B cell (primary cell): Measurements from ENCODE around the gene SLC7A7. TPM values are rescaled to one million over a fixed set of nuclear protein-coding genes. Genes with fewer than 3 reads are reported as not detected.

Source experiments
- ATAC-seq: fragments of 200-7000 bp; cut with Tn5 transposase; one replicate; pipeline ENCODE4 v1.10.0; 2021; ENCODE audit warnings: low read depth, mild to moderate bottlenecking, moderate number of reproducible peaks, moderate library complexity
- CTCF ChIA-PET: fragments of 350-600 bp; sonication (Branson Sonifier 250); formaldehyde crosslinking; loops from one replicate; lab custom pipeline; 2021; ENCODE audit warnings: antibody characterized with exemption, inconsistent platforms; lab: Charles Lee
- POLR2A ChIA-PET: fragments of 350-600 bp; sonication (Branson Sonifier 250); formaldehyde crosslinking; loops from one replicate; lab custom pipeline; 2021; ENCODE audit warnings: antibody characterized with exemption; lab: Charles Lee
- DNase-seq: peaks from one replicate; pipeline ENCODE4 v3.0.0; 2013
- H2AFZ ChIP-seq: 2 replicates; pipeline ENCODE4 v1.6.1; 2012; ENCODE audit warnings: mild to moderate bottlenecking, low read depth, low read length; ENCODE audit not compliant: insufficient read depth, poor library complexity, severe bottlenecking
- H3K27ac ChIP-seq, 2 donors: 1 replicate in 1 of 2; 2 replicates in 1 of 2; pipeline ENCODE4 v1.5.1; 2012 to 2013; ENCODE audit warnings: low read length in 2 of 2, mild to moderate bottlenecking in 2 of 2, moderate library complexity in 1 of 2
- H3K27me3 ChIP-seq, 4 experiments: fragments of 200-600 bp in 1 of 4; sonication (generic) in 1 of 4; replicated peaks in 1 of 4; 1 replicate in 2 of 4; 2 replicates in 2 of 4; pipeline versions ENCODE4 v1.6.1 to v1.7.0; 2013 to 2016; ENCODE audit warnings: low read length in 3 of 4, mild to moderate bottlenecking in 2 of 4, mixed read lengths in 1 of 4, moderate library complexity in 1 of 4; ENCODE audit not compliant: insufficient read depth in 4 of 4, control insufficient read depth in 3 of 4; ENCODE audit errors: control extremely low read depth in 1 of 4
- H3K36me3 ChIP-seq, 2 experiments: replicated peaks in 1 of 2; 1 replicate in 1 of 2; 2 replicates in 1 of 2; pipeline versions ENCODE4 v1.6.1 to v1.7.1; 2013; ENCODE audit warnings: low read length in 1 of 2; ENCODE audit not compliant: insufficient read depth in 2 of 2, control insufficient read depth in 1 of 2; ENCODE audit errors: control extremely low read depth in 1 of 2, extremely low read depth in 1 of 2
- H3K4me1 ChIP-seq, 2 donors: fragments of 200-600 bp in 1 of 2; sonication (generic) in 1 of 2; 1 replicate in 1 of 2; 2 replicates in 1 of 2; pipeline versions ENCODE4 v1.5.1 to v1.6.1; 2013 to 2017; ENCODE audit warnings: low read length in 2 of 2; ENCODE audit not compliant: control insufficient read depth in 2 of 2, insufficient read depth in 2 of 2
- H3K4me2 ChIP-seq: replicated peaks from 2 replicates; pipeline ENCODE3; 2012; ENCODE audit warnings: mild to moderate bottlenecking, low read depth, low read length; ENCODE audit not compliant: poor library complexity, severe bottlenecking
- H3K4me3 ChIP-seq, 5 experiments: fragments of 200-600 bp in 1 of 5; sonication (generic) in 1 of 5; 1 replicate in 3 of 5; 2 replicates in 2 of 5; pipeline versions ENCODE4 v1.5.1 to v1.7.0; 2011 to 2016; ENCODE audit warnings: low read length in 4 of 5, mild to moderate bottlenecking in 4 of 5, low read depth in 2 of 5, control low read depth in 1 of 5, moderate library complexity in 1 of 5; ENCODE audit not compliant: insufficient read depth in 1 of 5; ENCODE audit errors: control extremely low read depth in 1 of 5, extremely low read depth in 1 of 5
- H3K79me2 ChIP-seq: fragments of 200-600 bp; sonication (generic); one replicate; pipeline ENCODE4 v1.6.0; 2016; ENCODE audit warnings: low read length; ENCODE audit not compliant: control insufficient read depth, insufficient read depth
- H3K9ac ChIP-seq: fragments of 200-600 bp; sonication (generic); 2 replicates; pipeline ENCODE4 v1.6.1; 2017; ENCODE audit warnings: mild to moderate bottlenecking, low read length, moderate library complexity
- H3K9me3 ChIP-seq, 3 donors: one replicate each; pipeline versions ENCODE4 v1.6.1 to v1.7.1; 2013; ENCODE audit warnings: low read length in 2 of 3; ENCODE audit not compliant: control insufficient read depth in 2 of 3, insufficient read depth in 1 of 3; ENCODE audit errors: control extremely low read depth in 1 of 3
- H4K20me1 ChIP-seq: 2 replicates; pipeline ENCODE4 v1.6.0; 2012; ENCODE audit warnings: mild to moderate bottlenecking, low read length; ENCODE audit not compliant: insufficient read depth, control insufficient read depth, poor library complexity, severe bottlenecking
- H3K27ac Mint-ChIP-seq: one replicate; pipeline ENCODE4 v1.8.0; 2021; ENCODE audit warnings: mixed read lengths
- H3K27me3 Mint-ChIP-seq: one replicate; pipeline ENCODE4 v1.8.0; 2021; ENCODE audit warnings: mixed read lengths
- H3K4me1 Mint-ChIP-seq: one replicate; pipeline ENCODE4 v1.8.0; 2021; ENCODE audit warnings: mixed read lengths
- H3K4me3 Mint-ChIP-seq: one replicate; pipeline ENCODE4 v1.8.0; 2021; ENCODE audit warnings: mixed read lengths
- H3K9me3 Mint-ChIP-seq: one replicate; pipeline ENCODE4 v1.8.0; 2022; ENCODE audit warnings: mixed read lengths; ENCODE audit not compliant: insufficient read depth
- EZH2 ChIP-seq: IDR thresholded peaks from 2 replicates; pipeline ENCODE4 v1.6.1; 2012; ENCODE audit warnings: borderline replicate concordance, low read depth, mild to moderate bottlenecking, moderate library complexity, low read length; ENCODE audit not compliant: insufficient read depth, poor library complexity, severe bottlenecking
- WGBS: methylation state at CpG from one replicate; pipeline ENCODE4 v1.1.5; 2013; ENCODE audit warnings: missing lambda C conversion rate; ENCODE audit not compliant: insufficient coverage; 5-methylcytosine and 5-hydroxymethylcytosine counted together
- intact Hi-C: fragments of 100-400 bp; cut with micrococcal nuclease; formaldehyde crosslinking; loops from one replicate; pipeline ENCODE4 v1.10.0; 2022
- polyA plus RNA-seq: library from polyadenylated mRNA; depleted of rRNA; stranded (reverse); fragments of >200 nt; gene quantifications from 2 replicates; pipeline ENCODE4 v1.2.3, GENCODE V29; 2012
- total RNA-seq, 2 donors: library from RNA; stranded (reverse); fragments of 120-200 nt in 1 of 2; gene quantifications; 1 replicate in 1 of 2; 2 replicates in 1 of 2; pipeline versions ENCODE4 v1.2.3 to v1.2.4, GENCODE V29; 2013 to 2022
- TF ChIP-seq, protein P1 (sequence below): fragments of 200-600 bp; IDR thresholded peaks from one replicate; pipeline ENCODE4 v1.8.0; 2022; ENCODE audit warnings: antibody characterized with exemption, mild to moderate bottlenecking

SLC7A7 gene
- total and polyA plus RNA-seq, 2 donors (not counting 1 experiment from before 2014, with no cell fraction given) = 33.4 to 50.0 TPM

DNA sequence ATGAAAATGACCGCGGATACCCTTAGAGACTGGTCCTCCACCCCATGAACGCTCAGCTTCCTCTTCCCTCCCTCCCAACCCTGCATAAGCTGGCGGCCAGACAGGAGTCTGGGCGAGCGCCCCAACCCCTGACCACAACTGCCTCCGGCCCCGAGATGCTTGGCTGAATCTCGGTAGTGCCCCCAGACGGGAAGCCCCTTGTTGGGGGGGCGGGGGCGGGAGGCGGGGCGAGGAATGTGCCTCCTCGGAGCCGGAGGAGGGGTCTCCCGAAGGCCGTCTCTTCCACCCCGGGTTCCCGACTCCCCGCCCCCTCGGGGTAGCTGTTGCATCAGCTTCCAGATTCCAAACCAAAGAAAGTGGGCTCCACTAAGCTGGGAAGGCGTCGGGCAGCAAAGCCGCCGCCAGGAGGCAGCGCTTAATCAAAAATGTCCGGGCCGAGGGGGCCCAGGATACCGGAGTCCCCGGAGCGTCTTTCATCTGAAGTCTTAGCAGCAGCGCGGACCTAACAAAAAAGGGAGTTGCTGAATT lies 7.4 kb upstream of the SLC7A7 start:
- peak overlapping the region; percentile 94 for H3K27ac Mint-ChIP-seq
- intact Hi-C loops = loop anchor here (1.0 to 2.0 kb wide), 7 partner anchors 31 to 266 kb away; partner anchors contain the start of gene LRP10
- no peak for TF ChIP-seq EZH2
- TF ChIP-seq, protein P1, sequence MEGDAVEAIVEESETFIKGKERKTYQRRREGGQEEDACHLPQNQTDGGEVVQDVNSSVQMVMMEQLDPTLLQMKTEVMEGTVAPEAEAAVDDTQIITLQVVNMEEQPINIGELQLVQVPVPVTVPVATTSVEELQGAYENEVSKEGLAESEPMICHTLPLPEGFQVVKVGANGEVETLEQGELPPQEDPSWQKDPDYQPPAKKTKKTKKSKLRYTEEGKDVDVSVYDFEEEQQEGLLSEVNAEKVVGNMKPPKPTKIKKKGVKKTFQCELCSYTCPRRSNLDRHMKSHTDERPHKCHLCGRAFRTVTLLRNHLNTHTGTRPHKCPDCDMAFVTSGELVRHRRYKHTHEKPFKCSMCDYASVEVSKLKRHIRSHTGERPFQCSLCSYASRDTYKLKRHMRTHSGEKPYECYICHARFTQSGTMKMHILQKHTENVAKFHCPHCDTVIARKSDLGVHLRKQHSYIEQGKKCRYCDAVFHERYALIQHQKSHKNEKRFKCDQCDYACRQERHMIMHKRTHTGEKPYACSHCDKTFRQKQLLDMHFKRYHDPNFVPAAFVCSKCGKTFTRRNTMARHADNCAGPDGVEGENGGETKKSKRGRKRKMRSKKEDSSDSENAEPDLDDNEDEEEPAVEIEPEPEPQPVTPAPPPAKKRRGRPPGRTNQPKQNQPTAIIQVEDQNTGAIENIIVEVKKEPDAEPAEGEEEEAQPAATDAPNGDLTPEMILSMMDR = peak; percentile 82
- ChIA-PET POLR2A (interaction anchor here (0.6 to 2.1 kb wide), 14 partner anchors 9 to 348 kb away, joined by 3 to 20 read pairs (median 5); no protein-coding TSS in a partner anchor), CTCF (interaction anchor here (0.5 to 7.8 kb wide), 33 partner anchors 10 to 504 kb away, joined by 3 to 207 read pairs (median 7); partner anchors contain the start of genes ABHD4, AJUBA, LRP10 and MMP14)
- H3K9me3 ChIP-seq = no peaks in the 10 kb centered on the region
- H3K79me2 ChIP-seq = no peaks in the 10 kb centered on the region
- H3K4me2 ChIP-seq = peak overlapping the region; percentile 77
- no peaks in the 10 kb centered on the region for H3K9me3 Mint-ChIP-seq
- no peaks in the 10 kb centered on the region for H3K27me3 ChIP-seq
- peak overlapping the region; percentile 84 for H2AFZ ChIP-seq
- H3K4me3 Mint-ChIP-seq = peak overlapping the region; percentile 88
- H3K27me3 Mint-ChIP-seq = no peaks in the 10 kb centered on the region
- peaks cover 31 to 47% of the 10 kb centered on the region in 2 donors for H3K4me1 ChIP-seq
- no peaks in the 10 kb centered on the region for H4K20me1 ChIP-seq
- ATAC-seq (peak; percentile 67), DNase-seq (peak; percentile 87)
- H3K4me3 ChIP-seq = peak overlapping the region; percentile 49 to 85 (median 56)
- H3K27ac ChIP-seq = peak overlapping the region; percentile 65 to 71
- H3K4me1 Mint-ChIP-seq = peaks cover 61% of the 10 kb centered on the region
- WGBS = under 1% methylated on average over 28 of the region's 34 CpGs
- no peaks in the 10 kb centered on the region for H3K36me3 ChIP-seq
- H3K9ac ChIP-seq = peak overlapping the region; percentile 74
